ENCODE measurements around the gene PCNA.
A peak's percentile ranks its signal among the peaks of the same experiment; 100 is the strongest.
"Not testable (repeated sequence)": the region's sequence is repeated elsewhere in the genome, so short reads cannot be mapped to it uniquely, and the experiment has no call there.

The PCNA gene

DNA sequence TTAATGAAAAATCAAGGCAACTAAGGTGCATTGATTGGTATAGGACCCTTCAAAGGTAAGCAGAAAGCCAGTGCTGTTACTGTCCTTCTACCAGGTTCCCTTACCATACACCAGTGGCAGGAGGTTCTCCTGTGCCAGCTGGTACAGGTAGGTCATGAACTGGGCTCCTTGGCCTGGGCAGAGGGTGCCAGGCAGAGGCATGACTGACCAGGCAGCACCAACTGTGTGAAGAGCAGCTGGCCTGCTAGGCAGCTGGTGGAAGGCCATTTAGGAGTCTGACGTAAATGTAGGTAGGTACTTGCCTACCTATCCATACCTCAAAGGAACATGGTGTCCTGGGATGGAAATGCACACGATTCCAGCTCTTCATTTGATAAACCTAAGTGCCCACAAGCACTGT lies 23.3 kb downstream of the PCNA start:
- no peak for DNase-seq
- ATAC-seq, result no peak

DNA sequence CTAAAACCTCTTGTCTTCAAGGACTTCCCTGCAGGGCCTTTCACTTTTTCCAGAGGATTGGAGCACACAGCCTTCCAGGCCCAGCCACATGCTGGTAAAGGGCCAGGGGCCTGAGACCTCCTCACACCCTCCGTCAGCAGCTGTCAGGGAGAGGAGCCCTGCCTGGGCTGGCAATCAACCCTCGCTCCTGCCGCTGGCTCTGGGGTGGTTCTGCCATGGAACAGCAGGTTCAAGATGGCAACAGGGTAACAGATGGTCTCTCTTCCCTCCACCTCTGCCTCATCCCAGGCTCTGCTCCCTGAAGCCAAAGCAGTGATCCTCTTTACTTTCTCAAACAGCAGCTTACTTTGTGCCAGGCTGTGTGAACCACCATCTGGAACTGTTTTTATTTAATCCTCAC lies 23.8 kb downstream of the PCNA start:
- DNase-seq (no peak), ATAC-seq (peak; percentile 19)

DNA sequence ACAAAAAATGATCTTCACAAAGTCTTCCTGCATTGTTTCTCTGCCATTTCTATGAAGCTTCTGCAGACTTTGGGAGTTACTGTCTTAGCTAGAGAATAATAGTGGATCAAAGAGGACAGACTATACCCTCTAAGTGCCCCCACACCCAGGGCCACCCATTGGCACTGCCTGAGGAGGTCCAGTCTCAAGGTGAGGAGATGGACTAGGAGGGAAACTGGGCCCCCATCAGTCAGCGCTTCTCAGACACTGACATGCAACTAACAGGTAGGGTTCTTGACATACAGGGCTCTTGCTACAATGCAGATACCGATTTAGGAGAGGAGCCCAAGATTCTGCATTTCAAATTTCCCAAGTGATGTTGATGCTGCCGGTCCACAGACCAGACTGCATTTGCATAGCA lies 24.3 kb downstream of the PCNA start:
- DNase-seq (no peak), ATAC-seq (no peak)

DNA sequence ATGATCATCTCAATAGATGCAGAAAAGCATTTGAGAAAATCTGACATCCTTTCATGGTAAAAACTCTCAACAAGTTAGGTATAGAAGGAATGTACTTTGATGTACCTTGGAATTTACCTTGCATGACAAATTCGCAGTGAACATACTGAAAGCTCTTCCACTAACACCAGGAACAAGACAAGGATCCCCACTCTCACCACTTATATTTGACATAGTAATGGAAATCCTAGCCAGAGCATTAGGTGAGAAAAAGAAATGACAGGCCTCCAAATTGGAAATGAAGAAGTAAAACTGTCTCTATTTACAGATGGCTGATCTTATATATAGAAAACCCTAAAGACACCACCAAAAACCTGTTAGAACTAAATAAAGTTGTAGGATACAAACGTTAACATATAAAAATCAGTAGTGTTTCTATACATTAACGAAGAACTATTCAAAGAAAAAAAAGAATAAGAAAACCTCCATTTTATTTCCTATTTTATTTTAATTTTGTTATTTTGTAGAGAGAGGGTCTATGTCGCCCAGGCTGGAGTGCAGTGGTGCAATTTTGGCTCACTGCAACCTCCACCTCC lies 26.9 kb downstream of the PCNA start:
- ATAC-seq (no peak), DNase-seq (no peak)

DNA sequence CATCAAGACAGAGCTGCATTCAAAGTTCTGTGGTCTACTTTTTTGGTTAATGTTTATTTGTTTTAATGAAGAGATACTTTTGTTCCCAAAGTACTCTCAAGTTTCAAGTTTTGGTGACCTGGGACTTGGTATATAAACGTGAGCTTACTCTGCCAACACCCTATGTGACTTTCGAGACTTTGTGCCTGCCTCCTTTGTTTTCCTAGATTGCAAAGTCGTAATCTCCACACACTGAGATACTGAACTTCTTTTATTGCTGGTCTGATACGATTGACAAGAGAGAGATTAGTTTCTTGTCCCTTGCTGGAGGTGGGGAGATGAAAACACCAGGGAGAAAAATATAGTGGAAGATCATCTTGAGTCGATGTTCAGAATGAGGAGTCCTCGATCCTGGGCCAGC lies 27.9 kb downstream of the PCNA start:
- ATAC-seq (no peak), DNase-seq (no peak)

DNA sequence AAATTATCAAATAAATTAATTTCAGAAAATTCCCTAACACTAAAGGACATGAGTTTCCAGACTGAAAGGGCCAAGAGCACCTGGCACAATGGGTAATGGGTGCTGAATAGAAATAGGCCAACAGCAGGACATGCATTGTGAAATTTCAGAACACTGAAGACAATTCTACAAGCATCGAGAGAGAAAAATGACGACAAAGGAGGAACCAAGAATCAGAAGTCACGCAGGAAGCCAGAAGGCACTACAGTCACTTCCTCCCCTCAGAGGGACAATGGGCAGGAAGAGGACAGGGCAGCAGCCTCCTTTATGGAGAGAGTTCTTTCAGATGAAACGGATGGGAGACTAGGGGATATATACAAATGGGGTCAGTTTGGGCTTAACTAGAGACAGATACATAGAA lies 29.6 kb downstream of the PCNA start:
- no peak for ATAC-seq
- no peak for DNase-seq

DNA sequence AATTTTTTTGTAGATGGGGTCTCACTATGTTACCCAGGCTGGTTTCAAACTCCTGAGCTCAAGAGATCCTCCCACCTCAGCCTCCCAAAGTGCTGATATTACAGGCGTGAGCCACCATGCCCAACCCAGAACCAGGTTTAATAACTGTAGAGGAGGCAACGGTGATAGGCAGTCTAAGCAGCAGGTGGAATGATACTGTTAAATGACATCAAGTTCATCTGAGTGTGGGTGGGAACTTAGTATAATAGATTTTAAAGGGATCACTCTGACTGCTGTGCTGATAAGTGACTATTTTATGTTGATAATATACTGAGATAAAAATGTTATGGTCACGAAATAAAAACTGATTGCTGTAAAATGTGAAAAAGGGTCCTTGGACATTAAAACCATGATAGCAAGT lies 31.1 kb downstream of the PCNA start:
- no peak for ATAC-seq
- DNase-seq, result no peak

DNA sequence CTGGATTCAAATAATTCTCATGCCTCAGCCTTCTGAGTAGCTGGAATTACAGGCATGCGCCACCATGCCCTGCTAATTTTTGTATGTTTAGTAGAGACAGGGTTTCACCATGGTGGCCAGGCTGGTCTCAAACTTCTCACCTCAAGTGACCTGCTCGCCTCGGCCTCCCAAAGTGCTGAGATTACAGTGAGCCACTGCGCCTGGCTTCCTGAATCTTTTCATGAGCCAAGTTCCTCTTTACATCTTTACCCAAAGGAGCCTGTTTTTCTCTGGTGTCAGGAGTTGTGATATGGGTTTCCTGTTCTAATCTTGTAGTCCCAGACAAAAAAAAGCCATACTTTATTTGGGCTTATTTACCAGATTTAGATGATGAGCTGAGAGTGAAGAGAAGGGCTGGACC lies 34.4 kb downstream of the PCNA start:
- no peak for DNase-seq
- ATAC-seq, result no peak

DNA sequence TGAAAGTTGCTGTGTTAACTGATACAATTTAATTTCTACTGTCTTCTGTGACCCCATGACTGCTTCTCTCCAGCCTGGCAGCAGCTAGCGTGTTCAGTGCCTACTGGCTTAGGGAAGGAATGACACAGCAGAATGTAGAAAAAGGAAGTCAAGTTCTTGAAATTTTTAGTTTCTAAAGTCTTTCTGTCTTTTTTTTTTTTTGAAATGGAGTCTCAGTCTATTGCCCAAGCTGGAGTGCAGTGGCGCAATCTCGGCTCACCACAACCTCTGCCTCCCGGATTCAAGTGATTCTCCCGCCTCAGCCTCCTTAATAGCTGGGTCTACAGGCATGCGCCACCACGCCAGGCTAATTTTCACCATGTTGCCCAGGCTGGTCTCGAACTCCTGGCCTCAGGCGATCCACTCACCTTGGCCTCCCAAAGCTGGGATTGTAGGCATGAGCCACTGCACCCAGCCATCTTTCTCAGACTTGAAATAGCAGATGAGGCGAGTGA lies 39.3 kb downstream of the PCNA start:
- no peak for DNase-seq
- no peak for ATAC-seq

DNA sequence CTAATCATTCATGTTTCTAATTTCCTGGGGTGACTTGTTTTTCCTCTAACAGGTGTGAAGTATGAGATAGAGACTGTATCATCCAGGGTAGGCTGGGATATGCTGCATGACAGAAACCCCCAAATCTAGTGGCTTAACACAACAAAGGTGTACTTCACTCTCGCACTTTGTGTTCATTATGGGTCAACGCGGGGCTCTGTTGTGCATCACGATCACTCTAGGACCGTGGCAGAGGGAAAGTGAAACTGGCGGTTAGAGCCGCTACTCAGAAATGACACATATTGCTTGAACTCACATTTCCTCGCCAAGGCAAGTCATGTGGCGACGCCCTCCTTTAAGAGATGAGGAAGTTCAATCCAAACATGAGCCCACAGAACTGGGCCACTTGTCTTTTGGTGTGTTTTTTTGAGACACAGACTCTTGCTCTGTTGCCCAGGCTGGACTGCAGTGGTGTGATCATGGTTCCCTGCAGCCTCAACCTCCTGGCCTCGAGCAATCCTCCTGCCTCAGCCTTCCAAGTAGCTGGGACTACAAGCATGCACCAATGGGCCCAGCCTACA lies 41.3 kb downstream of the PCNA start:
- DNase-seq (peak; percentile 76), ATAC-seq (peak; percentile 99)

DNA sequence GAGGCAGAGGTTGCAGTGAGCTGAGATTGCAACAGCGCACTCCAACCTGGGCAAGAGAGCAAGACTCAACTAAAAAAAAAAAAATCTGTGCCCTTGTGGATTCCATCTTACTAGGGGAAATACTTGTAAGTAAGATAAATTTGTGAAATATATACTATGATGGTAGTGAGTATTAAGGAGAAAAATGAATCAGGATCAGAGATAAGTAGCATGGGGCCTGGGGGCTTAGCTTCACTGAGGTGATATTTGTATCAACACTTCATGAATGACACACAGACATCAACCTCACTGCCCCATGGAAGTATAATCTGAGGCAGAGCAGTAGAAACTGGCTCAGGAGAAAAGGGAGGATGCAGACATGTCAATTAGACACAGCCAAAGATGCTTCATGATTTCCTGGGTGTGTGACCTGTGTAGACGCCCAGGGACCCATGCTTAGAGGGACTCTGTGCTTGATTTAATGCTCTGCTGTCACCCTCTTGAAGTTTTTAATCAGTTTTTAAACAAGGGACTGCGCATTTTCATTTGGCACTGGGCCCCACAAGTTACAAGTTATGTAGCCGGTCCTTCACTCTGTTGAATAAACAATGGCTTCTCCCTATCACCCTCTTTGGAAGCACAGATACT lies 41.9 kb downstream of the PCNA start:
- DNase-seq, result no peak

DNA sequence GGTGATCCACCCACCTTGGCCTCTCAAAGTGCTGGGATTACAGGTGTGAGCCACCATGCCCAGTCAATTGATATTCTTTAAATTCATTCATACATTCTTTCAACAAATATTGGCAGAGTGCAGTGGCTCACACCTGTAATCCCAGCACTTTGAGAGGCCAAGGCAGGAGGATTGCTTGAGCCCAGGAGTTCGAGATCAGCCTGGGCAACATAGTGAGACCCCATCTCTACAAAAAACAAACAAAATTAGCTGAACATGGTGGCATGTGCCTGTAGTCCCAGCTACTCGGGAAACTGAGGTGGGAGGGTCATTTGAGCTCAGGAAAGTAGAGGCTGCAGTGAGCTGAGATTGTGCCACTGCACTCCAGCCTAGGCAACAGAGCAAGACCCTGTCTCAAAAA lies 42.8 kb downstream of the PCNA start:
- not testable (repeated sequence) for DNase-seq, ATAC-seq

More for the DNA sequence above, 41.9 kb downstream of the PCNA start:
- ATAC-seq, result peak; percentile 16

DNA sequence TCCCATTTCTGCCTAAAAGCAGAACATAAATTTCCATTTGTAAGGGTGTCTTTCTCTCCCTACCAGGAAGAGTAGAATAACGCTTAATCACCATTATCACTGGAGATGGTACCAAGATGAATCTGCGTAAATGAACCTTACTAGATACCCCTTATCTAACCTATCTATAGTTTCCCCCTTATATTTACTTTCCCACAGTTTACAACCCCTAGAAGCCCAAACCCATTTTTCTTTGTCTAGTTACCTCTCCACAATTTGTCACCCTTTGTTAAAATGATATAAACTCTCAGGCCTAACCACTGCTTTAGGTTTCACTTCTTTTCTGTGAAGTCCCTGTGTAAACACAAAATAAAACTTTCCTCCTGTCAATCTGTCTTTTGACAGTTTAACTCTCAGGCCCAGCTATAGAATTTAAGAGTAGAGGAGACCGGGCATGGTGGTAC lies 45.5 kb downstream of the PCNA start:
- DNase-seq (no peak), ATAC-seq (no peak)

DNA sequence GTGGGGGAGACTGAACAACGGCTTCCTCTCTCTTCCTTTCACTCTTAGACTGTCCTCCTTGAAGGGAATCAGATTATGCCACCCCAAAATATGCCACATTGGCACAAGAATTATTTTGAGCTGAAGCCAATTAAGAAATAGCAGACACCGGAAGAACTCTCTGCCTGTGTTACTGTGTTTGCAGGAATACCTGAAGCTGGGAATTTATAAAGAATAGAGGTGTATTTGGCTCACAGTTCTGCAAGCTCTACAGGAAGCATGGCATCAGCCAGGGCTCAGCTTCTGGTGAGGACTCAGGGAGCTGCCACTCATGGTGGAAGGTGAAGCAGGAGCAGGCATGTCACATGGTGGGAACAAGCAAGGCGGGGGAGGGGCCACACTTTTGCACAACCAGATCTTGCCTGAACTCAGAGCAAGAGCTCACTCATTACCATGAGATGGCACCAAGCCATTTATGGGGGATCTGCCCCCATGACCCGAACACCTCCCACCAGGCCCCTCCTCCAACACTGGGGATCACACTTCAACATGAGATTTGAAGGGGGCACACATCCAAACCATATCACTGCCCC lies 46.0 kb downstream of the PCNA start:
- no peak for ATAC-seq

DNA sequence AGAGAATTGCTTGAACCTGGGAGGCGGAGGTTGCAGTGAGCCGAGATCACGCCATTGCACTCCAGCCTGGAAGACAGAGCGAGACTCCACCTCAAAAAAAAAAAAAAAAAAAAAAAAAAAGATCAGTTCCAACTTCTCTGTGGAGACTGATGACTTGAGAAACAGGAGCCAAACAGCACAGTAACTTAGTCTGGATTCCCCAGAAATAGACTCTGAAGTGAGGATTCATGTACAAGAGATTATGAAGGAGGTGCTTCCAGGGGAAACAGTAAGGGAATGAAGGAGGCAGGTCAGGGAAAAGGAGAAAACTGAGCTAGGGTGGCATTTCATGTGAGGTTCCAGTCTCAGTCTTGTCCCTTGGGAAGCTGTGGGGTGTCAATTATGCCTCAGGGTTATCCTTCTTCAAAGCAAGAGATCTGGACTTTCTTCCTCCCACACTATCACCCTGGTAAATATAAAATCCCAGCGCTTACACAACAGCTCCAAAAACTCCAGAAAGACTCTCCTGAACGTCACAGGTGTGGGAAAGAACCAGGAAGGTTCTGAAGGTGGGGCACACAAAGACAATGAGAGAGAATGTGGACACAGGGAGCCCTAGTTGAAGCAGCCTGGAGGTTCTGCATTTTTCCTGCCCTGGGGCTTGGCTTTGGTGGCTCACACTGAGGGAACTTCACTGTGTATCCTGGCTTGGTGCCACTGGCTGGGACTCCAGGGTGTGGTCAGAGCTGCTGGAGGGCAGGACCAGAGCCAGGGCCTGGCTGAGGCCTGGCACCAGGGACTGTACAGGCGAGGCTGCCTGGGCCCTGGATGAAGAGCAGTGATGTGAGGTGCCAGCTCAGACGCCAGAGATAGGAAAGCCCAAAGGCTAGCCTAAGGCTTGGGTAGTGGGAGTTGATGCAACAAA lies 46.8 kb downstream of the PCNA start:
- ATAC-seq (no peak), DNase-seq (no peak)

More for the DNA sequence above, 46.0 kb downstream of the PCNA start:
- DNase-seq, result no peak

DNA sequence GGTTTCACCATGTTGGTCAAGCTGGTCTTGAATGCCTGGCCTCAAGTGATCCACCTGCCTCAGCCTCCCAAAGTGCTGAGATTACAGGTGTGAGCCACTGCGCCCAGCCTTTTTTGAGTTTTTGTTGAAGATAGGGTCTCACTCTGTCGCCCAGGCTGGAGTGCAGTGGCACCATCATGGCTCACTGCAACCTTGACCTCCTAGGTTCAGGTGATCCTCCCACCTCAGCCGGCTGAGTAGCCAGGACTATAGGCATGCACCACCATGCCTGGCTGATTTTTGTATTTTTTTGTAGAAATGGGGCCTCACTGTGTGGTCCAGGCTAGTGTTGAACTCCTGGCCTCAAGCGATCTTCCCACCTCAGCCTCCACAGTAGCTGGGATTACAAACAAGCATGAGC lies 47.8 kb downstream of the PCNA start:
- ATAC-seq, DNase-seq: not testable (repeated sequence)

DNA sequence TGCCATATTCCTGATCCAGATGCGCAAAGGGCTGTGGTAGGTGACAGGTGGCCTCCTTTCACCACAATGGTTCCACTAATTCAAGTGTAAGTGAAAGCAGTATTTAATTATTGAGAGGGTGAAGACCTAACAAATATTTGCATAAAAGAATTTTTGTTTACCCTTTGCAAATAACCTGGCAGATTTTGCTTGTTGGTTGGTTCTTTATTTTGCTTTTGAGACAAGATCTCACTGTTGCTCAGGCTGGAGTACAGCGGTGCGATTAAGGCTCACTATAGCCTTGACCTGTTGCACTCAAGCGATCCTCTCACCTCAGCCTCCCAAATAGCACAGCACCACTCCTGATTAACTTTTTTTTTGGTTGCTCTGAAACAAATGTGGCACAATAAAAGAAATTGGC lies 49.2 kb downstream of the PCNA start:
- no peak for DNase-seq
- no peak for ATAC-seq

DNA sequence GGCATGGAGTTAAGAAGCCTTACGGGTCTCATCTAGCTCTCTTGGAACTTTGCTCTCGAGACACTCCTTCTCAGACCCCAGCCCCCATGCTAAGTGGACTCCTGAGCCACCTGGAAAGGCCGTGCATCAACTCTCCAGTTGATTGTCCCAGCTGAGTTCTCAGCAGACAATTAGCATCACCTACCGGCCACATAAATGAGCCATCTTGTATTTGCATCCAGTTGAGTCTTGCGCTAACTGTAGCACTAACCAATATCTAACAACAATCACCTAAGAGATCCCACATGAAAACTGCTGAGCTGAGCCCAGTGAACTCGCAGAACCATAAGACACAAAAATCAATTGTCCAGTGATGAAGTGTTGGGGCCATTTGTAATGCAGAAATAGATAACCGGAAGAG lies 49.7 kb downstream of the PCNA start:
- DNase-seq, result no peak

DNA sequence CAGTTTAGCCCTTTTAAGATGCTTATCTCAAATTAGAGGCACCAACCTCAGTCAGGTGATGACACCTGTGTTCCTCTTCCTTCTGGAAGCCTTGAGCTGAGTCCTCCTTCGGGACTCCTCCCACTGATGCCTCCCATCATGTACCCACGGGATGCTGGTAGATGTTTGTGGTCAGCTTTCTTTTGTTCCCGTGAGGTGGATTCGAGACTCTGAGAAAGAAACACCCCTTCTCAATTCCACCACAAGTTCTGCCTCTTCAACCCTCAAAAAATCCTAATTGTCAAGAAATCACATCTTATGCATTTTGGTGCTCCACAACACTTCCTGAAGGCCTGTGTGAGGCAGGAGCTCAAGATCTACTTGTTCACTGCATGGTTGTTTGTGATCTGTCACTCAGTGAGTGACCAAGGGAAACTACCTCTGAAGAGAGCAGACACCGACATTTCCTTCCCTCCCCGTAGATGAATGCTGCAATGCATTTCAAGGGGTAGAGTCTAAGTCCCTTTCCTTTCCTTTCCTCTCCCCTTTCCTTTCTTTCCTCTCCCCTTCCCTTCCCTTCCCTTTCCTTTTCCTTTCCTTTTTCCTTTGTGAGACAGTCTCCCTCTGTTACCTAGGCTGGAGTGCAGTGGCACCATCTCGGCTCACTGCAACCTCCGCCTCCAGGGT lies 50.5 kb downstream of the PCNA start:
- ATAC-seq (no peak), DNase-seq (no peak)

More for the DNA sequence above, 49.7 kb downstream of the PCNA start:
- no peak for ATAC-seq

DNA sequence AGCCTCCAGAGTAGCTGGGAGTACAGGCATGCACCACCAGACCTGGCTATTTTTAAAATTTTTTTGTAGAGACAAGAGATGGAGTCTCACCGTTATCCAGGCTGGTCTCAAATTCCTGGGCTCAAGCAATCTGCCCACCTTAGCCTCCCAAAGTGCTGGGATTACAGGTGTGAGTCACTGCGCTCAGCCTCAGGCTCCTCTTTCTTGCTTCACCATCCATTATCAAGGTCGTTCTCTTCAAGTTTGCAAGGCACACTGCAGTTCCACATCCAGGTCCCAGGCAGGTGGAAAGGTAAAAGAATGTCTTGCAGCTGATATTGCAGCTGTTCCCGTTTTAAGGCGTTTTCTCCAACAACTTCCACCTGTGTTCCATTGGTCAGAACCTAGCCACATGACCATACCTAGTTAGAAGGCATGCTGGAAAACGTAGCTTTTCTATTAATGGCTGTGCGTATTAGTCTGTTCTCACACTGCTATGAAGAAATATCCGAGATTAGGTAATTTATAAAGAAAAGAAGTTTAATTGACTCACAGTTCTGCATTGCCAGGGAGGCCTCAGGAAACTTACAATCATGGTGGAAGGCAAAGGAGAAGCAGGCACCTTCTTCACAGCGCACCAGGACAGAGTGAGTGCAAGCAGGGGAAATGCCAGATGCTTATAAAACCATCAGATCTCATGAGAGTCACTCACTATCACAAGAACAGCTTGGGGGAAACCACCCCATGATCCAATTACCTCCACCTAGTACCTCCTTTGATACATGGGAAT lies 51.7 kb downstream of the PCNA start:
- no peak for DNase-seq
- ATAC-seq, result no peak

DNA sequence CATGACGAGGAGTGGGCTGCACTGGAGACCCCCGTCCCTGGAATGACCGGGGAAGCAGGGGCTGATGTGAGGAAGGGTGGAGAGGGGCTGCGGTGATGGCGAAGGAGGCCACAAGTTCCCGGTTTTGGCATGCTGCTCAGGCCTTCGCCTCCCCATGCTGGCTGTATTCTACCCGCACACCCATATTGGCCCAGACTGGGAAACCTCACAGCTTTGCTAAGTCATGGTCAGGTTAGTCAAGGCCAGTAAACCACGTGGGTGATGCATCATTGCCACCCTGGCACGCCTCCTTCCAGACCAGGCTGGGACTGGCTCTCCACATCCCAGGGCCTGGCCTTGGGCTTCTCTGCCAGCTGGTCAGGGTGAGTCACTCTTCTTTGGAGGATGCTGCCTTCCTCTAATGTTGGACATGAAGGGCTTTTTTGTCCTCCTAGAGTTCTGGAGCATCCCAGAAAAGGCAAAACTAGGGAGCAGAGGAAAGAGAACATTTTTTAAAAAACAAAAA lies 53.8 kb downstream of the PCNA start:
- ATAC-seq (peak; percentile 55), DNase-seq (no peak)
